ENCODE results near the gene C2CD4B.
A peak's percentile ranks its signal among the peaks of the same experiment; 100 is the strongest.

C2CD4B gene, protein sequence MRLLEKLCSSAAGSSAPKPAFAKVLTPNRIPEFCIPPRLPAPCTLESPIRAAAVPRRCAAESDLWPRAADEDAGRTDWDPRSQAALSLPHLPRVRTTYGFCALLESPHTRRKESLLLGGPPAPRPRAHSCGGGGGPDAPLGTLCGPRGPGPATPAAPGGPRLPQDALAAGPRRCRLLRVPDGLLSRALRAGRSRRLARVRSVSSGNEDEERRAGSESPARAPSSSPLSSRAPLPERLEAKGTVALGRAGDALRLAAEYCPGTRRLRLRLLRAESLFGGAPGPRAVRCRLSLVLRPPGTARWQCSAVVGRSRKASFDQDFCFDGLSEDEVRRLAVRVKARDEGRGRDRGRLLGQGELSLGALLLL

DNA sequence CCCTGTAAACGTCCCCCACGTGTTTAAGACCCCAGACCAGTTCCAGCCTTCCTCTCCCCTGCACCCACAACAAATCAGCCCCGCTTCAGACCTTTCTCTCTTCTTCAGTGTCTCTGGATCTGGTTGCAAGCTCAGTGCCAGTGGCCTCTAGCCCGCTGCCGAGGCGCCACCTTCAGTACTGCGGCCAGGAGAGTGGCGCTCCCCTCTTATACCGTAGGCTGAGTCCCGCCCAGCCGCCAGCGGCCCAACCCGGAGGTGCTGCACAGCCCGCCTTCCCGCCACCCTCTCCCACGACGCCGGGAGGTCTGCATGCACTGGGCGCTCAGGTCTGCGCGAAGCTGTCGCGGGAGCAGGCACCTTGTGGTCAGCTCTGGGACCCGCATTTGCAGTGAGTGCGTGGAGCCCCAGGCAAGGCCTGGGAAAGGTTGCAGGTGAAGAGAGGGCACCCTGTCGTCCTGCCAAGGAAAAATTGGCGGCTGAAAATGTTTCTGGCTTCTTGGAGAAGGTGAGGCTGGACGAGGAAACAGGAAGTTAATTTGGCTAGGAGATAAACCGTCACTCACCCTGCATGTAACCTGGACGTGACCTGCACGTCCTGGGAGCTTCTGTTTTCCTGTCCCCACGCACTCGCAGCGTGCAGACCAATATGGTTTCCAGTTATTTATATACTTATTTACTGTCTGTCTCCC is at the start of gene C2CD4B:
C2CD4B (minus strand) TSS at position 182 of the 689 bp plus-strand sequence. CDS start 301 bp downstream, outside the sequence.
- H3K36me3 ChIP-seq (ENCODE audit: control insufficient read depth, insufficient read depth, low read length), result no peaks in the 10 kb centered on the region
- no peaks in the 10 kb centered on the region for H3K9me3 ChIP-seq (ENCODE audit: control insufficient read depth, insufficient read depth, low read length)
- no peak within 1 kb of the TSS for H3K27ac ChIP-seq (ENCODE audit: low read depth, low read length)
- peaks cover 74% of the 10 kb centered on the region for H3K27me3 ChIP-seq (ENCODE audit: control insufficient read depth, insufficient read depth, low read length)
- peak within 1 kb of the TSS; percentile 54 for H3K4me3 ChIP-seq (ENCODE audit: low read depth, low read length)
- no peak within 1 kb of the TSS for H3K9ac ChIP-seq (ENCODE audit: low read depth, low read length)
- 0 out of 2 replicates have a peak, but pooled peaks cover 4% of the 10 kb centered on the region for H3K4me1 ChIP-seq (ENCODE audit: control insufficient read depth, insufficient read depth, low read length)

DNA sequence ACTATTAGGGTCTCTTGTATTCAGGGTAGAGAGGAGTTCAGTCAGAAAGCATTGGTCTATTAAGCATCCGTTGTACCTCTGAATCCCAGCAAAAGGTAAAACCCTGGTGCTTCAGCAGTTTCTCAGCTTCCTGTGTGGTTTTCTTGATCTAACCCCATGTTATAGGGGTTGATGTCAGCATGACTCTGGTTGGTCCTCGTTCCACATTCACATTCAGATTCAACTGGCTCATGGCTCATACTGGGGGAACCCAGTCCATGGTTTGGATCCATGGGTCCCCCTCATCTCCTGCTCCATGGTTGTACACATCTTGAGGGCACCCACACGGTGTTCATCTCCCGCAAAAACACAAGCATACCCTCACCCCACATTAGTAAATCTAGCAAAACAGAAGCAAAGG is 47.7 kb upstream of the C2CD4B start:
- no peak overlapping the region for H3K27ac ChIP-seq (ENCODE audit: low read depth, low read length)
- no peaks in the 10 kb centered on the region for H3K27me3 ChIP-seq (ENCODE audit: control insufficient read depth, insufficient read depth, low read length)
- no peaks in the 10 kb centered on the region for H3K4me1 ChIP-seq (ENCODE audit: control insufficient read depth, insufficient read depth, low read length)
- H3K9ac ChIP-seq (ENCODE audit: low read depth, low read length), result no peak overlapping the region
- H3K4me3 ChIP-seq (ENCODE audit: low read depth, low read length), result no peak overlapping the region
- peaks cover 36% of the 10 kb centered on the region for H3K9me3 ChIP-seq (ENCODE audit: control insufficient read depth, insufficient read depth, low read length)
- H3K36me3 ChIP-seq (ENCODE audit: control insufficient read depth, insufficient read depth, low read length), result no peaks in the 10 kb centered on the region

DNA sequence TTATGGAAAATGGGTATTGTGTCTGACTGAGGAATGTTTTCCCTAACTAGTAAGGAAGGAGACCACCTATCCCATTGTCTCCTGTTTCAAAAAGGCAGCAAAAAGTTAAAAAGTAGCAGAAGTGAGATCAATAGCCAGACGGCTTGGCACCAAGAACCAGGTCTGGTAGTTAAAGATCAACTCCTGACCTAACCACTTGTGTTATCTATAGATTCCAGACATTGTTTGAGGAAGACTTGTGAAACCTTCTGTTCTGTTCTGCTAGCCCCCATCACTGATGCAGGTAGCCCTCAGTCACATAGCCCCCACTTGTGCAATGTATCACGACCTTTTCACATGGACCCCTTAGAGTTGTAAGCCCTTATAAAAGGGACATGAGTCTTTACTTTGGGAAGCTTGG is 46.3 kb upstream of the C2CD4B start:
- H3K4me3 ChIP-seq (ENCODE audit: low read depth, low read length), result no peak overlapping the region
- no peak overlapping the region for H3K27ac ChIP-seq (ENCODE audit: low read depth, low read length)
- H3K9ac ChIP-seq (ENCODE audit: low read depth, low read length), result no peak overlapping the region
- H3K9me3 ChIP-seq (ENCODE audit: control insufficient read depth, insufficient read depth, low read length), result peaks cover 25% of the 10 kb centered on the region
- H3K36me3 ChIP-seq (ENCODE audit: control insufficient read depth, insufficient read depth, low read length), result no peaks in the 10 kb centered on the region
- H3K4me1 ChIP-seq (ENCODE audit: control insufficient read depth, insufficient read depth, low read length), result no peaks in the 10 kb centered on the region
- no peaks in the 10 kb centered on the region for H3K27me3 ChIP-seq (ENCODE audit: control insufficient read depth, insufficient read depth, low read length)

DNA sequence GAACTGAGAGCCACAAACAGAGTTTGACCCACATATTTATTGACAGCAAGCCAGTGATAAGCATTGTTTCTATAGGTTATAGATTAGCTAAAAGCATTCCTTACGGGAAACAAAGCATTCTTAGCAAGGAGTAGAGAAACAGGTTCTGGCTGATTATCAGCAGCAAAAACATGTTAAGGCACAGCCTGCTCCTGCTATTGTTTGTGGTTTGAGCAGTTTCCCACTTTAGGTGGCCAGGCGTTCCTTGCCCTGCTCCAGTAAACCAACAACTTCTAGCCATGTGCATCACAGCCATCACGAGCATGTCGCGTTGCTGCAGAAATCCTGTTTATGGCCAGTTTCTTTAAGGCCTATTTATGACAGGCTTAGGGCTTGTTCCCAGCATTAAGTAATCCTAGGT is 44.7 kb upstream of the C2CD4B start:
- H3K9ac ChIP-seq (ENCODE audit: low read depth, low read length), result no peak overlapping the region
- H3K27ac ChIP-seq (ENCODE audit: low read depth, low read length), result peak overlapping the region; percentile 40
- peaks cover 16% of the 10 kb centered on the region for H3K9me3 ChIP-seq (ENCODE audit: control insufficient read depth, insufficient read depth, low read length)
- no peaks in the 10 kb centered on the region for H3K4me1 ChIP-seq (ENCODE audit: control insufficient read depth, insufficient read depth, low read length)
- no peaks in the 10 kb centered on the region for H3K36me3 ChIP-seq (ENCODE audit: control insufficient read depth, insufficient read depth, low read length)
- no peak overlapping the region; the same call in 1 of the 2 replicates for H3K4me3 ChIP-seq (ENCODE audit: low read depth, low read length)
- no peaks in the 10 kb centered on the region for H3K27me3 ChIP-seq (ENCODE audit: control insufficient read depth, insufficient read depth, low read length)

DNA sequence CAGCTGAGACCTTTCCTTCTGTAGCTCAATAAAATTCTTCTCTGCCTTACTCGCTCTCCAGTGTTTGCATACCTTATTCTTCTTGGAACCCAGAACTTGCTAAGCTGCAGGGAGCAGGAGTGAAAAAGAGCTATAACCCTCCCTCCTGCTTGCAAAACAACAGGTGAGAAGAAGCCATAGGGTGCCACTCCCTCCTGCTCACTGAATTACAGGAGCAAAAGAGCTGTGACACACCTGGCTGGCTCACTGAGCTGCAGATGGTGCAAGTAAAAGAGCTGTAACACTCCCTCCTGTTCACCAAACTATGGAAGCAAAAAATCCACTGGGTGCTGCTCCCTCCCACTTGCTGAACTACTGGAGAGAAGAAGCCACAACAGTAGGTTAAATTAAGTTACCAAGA is 44.2 kb upstream of the C2CD4B start:
- H3K4me1 ChIP-seq (ENCODE audit: control insufficient read depth, insufficient read depth, low read length), result no peaks in the 10 kb centered on the region
- H3K36me3 ChIP-seq (ENCODE audit: control insufficient read depth, insufficient read depth, low read length), result no peaks in the 10 kb centered on the region
- no peaks in the 10 kb centered on the region for H3K27me3 ChIP-seq (ENCODE audit: control insufficient read depth, insufficient read depth, low read length)
- H3K9ac ChIP-seq (ENCODE audit: low read depth, low read length), result no peak overlapping the region
- H3K4me3 ChIP-seq (ENCODE audit: low read depth, low read length), result no peak overlapping the region
- peaks cover 16% of the 10 kb centered on the region for H3K9me3 ChIP-seq (ENCODE audit: control insufficient read depth, insufficient read depth, low read length)
- peak overlapping the region; percentile 40 for H3K27ac ChIP-seq (ENCODE audit: low read depth, low read length)

DNA sequence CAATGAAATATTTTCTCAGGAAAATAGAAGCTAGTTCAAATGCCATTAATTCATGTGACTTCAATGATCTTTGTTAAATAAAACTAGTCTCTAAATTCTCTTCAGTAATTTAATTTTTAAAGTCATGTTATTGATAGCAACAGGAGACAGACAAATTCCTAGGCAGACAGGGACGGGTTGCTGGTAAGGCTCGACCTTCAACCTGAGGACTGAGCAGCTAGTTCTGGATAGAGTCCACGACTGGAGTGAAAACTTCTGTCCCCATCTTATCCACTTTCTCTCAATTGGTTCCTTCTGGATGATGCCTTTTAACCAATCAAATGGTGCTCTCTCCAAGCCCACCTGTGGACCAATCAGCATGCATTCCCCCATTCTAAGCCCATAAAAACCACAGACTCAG is 43.8 kb upstream of the C2CD4B start:
- Histone ChIP-seq H3K27ac (ENCODE audit: low read depth, low read length) (no peak overlapping the region), H3K4me3 (ENCODE audit: low read depth, low read length) (no peak overlapping the region), H3K4me1 (ENCODE audit: control insufficient read depth, insufficient read depth, low read length) (no peaks in the 10 kb centered on the region), H3K9ac (ENCODE audit: low read depth, low read length) (no peak overlapping the region), H3K9me3 (ENCODE audit: control insufficient read depth, insufficient read depth, low read length) (peaks cover 16% of the 10 kb centered on the region), H3K27me3 (ENCODE audit: control insufficient read depth, insufficient read depth, low read length) (no peaks in the 10 kb centered on the region), H3K36me3 (ENCODE audit: control insufficient read depth, insufficient read depth, low read length) (no peaks in the 10 kb centered on the region)

DNA sequence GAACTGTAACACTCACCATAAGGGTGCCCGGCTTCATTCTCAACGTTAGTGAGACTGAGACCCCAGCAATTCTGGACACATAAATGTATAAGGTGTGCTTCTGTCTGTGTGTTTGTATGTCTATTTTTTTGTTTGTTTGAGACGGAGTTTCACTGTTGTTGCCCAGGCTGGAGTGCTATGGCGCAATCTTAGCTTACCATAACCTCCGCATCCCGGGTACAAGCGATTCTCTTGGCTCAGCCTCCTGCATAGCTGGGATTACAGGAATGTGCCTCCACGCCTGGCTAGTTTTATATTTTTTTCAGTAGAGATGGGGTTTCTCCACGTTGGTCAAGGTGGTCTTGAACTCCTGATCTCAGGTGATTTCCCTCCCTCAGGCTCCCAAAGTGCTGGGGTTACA is 43.3 kb upstream of the C2CD4B start:
- Histone ChIP-seq H3K9ac (ENCODE audit: low read depth, low read length) (no peak overlapping the region), H3K9me3 (ENCODE audit: control insufficient read depth, insufficient read depth, low read length) (peaks cover 16% of the 10 kb centered on the region), H3K27me3 (ENCODE audit: control insufficient read depth, insufficient read depth, low read length) (no peaks in the 10 kb centered on the region), H3K4me1 (ENCODE audit: control insufficient read depth, insufficient read depth, low read length) (no peaks in the 10 kb centered on the region), H3K4me3 (ENCODE audit: low read depth, low read length) (no peak overlapping the region), H3K27ac (ENCODE audit: low read depth, low read length) (no peak overlapping the region), H3K36me3 (ENCODE audit: control insufficient read depth, insufficient read depth, low read length) (no peaks in the 10 kb centered on the region)

DNA sequence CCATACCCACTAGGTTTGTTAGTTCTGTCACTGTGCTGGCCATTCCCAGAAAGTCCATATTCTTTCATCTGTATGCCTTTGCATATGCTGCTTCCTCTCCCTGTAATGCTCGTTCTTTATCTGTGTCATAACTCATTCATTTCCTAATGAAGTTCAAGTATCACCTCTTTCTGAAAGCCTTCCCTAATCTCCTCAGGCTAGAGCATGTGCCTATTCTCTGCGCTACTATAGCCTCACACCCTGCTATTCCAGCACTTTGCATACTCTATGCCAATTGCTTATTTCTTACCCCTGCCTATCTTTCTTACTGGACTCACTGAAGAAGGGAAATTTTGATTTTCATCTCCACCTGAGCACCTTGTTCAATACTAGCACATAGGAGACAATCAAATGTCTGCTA is 25.6 kb upstream of the C2CD4B start:
- H3K27ac ChIP-seq (ENCODE audit: low read depth, low read length), result no peak overlapping the region

DNA sequence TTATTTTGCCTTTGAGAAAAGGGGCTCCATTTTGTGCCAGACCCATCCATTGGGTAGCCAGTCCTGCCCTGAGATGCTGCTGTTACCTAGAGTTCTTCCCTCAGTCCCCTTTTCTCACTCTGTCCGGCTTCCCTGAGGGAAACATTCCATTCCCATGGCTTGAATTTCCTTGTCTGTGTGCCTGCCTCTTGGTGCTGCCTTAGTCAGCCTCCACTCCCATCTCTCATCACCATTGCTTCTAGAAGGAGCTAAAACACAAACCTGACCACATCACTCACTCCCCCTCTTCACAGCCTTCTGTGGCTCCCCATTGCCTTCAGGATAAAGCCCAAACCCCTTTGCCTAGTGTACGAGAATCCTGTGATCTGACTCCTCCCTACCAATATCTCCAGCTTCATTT is 25.2 kb upstream of the C2CD4B start:
- H3K27me3 ChIP-seq (ENCODE audit: control insufficient read depth, insufficient read depth, low read length), result no peaks in the 10 kb centered on the region; the same call in 1 of the 2 replicates
- H3K36me3 ChIP-seq (ENCODE audit: control insufficient read depth, insufficient read depth, low read length), result no peaks in the 10 kb centered on the region
- peaks cover 8% of the 10 kb centered on the region; the same call in 1 of the 2 replicates for H3K4me1 ChIP-seq (ENCODE audit: control insufficient read depth, insufficient read depth, low read length)
- H3K4me3 ChIP-seq (ENCODE audit: low read depth, low read length), result no peak overlapping the region
- H3K9ac ChIP-seq (ENCODE audit: low read depth, low read length), result no peak overlapping the region
- no peak overlapping the region for H3K27ac ChIP-seq (ENCODE audit: low read depth, low read length)
- no peaks in the 10 kb centered on the region for H3K9me3 ChIP-seq (ENCODE audit: control insufficient read depth, insufficient read depth, low read length)

More for the DNA sequence above, 25.6 kb upstream of the C2CD4B start:
- Histone ChIP-seq H3K9ac (ENCODE audit: low read depth, low read length) (no peak overlapping the region), H3K27me3 (ENCODE audit: control insufficient read depth, insufficient read depth, low read length) (no peaks in the 10 kb centered on the region; the same call in 1 of the 2 replicates), H3K36me3 (ENCODE audit: control insufficient read depth, insufficient read depth, low read length) (no peaks in the 10 kb centered on the region), H3K9me3 (ENCODE audit: control insufficient read depth, insufficient read depth, low read length) (no peaks in the 10 kb centered on the region), H3K4me1 (ENCODE audit: control insufficient read depth, insufficient read depth, low read length) (peaks cover 8% of the 10 kb centered on the region; the same call in 1 of the 2 replicates), H3K4me3 (ENCODE audit: low read depth, low read length) (no peak overlapping the region)

DNA sequence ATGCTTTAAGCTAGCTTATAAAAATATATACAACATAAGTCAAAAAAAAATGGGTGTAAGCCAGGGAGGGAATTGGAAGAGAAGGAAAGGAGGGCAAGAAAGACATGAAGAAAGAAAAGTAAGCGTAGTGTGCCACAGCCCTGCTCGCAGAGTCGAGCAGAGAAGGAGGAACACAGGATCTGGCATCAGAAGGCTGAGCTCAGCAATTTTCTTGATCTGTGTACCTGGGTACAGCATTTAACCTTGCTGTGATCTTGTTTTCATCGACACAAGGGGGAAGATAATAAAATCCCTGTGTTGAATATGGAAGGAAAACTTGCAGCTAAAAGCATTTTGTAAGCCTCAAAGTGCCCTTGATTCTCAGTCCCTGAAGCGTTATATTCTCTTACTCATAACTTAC is 23.7 kb upstream of the C2CD4B start:
- H3K4me3 ChIP-seq (ENCODE audit: low read depth, low read length), result no peak overlapping the region
- H3K9ac ChIP-seq (ENCODE audit: low read depth, low read length), result no peak overlapping the region
- no peaks in the 10 kb centered on the region for H3K9me3 ChIP-seq (ENCODE audit: control insufficient read depth, insufficient read depth, low read length)
- H3K27me3 ChIP-seq (ENCODE audit: control insufficient read depth, insufficient read depth, low read length), result no peaks in the 10 kb centered on the region; the same call in 1 of the 2 replicates
- peaks cover 8% of the 10 kb centered on the region; the same call in 1 of the 2 replicates for H3K4me1 ChIP-seq (ENCODE audit: control insufficient read depth, insufficient read depth, low read length)
- H3K36me3 ChIP-seq (ENCODE audit: control insufficient read depth, insufficient read depth, low read length), result no peaks in the 10 kb centered on the region
- no peak overlapping the region for H3K27ac ChIP-seq (ENCODE audit: low read depth, low read length)

DNA sequence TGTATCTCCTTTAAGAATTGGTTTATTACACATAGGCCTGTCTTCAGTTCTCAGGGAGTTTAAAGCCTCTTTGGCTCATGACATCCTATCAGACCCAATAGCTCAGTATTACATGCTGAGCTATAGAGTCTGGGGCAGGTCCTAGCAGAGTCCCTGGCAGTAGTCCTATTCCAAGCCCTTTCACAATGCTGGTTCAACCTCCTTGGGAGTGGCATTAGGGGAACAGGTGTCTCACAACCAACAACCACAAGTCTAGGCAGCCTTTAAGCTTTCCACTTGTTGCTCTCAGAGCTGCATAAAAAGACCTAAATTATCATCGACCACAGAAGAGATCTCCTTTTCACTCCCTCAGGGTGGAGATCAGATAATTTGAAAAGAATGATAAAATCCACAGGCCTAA is 22.8 kb upstream of the C2CD4B start:
- Histone ChIP-seq H3K27me3 (ENCODE audit: control insufficient read depth, insufficient read depth, low read length) (no peaks in the 10 kb centered on the region; the same call in 1 of the 2 replicates), H3K27ac (ENCODE audit: low read depth, low read length) (no peak overlapping the region), H3K9ac (ENCODE audit: low read depth, low read length) (no peak overlapping the region), H3K9me3 (ENCODE audit: control insufficient read depth, insufficient read depth, low read length) (no peaks in the 10 kb centered on the region), H3K36me3 (ENCODE audit: control insufficient read depth, insufficient read depth, low read length) (no peaks in the 10 kb centered on the region), H3K4me1 (ENCODE audit: control insufficient read depth, insufficient read depth, low read length) (peaks cover 8% of the 10 kb centered on the region; the same call in 1 of the 2 replicates), H3K4me3 (ENCODE audit: low read depth, low read length) (no peak overlapping the region)

Measured in HUES48 (cell line).